Nephron (organoid): ENCODE results near the gene PCDHAC1.

Experiments used
- H3K27ac Mint-ChIP-seq, 3 experiments: 2 replicates each; pipeline ENCODE4 v1.8.0; 2020; ENCODE audit warnings: mixed read lengths in 3 of 3, mild to moderate bottlenecking in 2 of 3, moderate library complexity in 1 of 3
- H3K27me3 Mint-ChIP-seq: 2 replicates; pipeline ENCODE4 v1.8.0; 2021; ENCODE audit warnings: low read depth, mild to moderate bottlenecking, moderate library complexity, mixed read lengths
- H3K36me3 Mint-ChIP-seq: 2 replicates; pipeline ENCODE4 v1.8.0; 2020; ENCODE audit warnings: low read depth, mixed read lengths
- H3K4me1 Mint-ChIP-seq: 2 replicates; pipeline ENCODE4 v1.8.0; 2020; ENCODE audit warnings: mixed read lengths
- H3K4me3 Mint-ChIP-seq, 3 experiments: 2 replicates each; pipeline ENCODE4 v1.8.0; 2020; ENCODE audit warnings: mild to moderate bottlenecking in 3 of 3, mixed read lengths in 3 of 3, moderate library complexity in 2 of 3
- H3K9me3 Mint-ChIP-seq: 2 replicates; pipeline ENCODE4 v1.8.0; 2020; ENCODE audit warnings: mixed read lengths
- CTCF ChIP-seq, 3 experiments: fragments of 200-600 bp; sonication (generic); IDR thresholded peaks; one replicate each; pipeline ENCODE4 v1.5.0; 2021; ENCODE audit warnings: antibody characterized with exemption in 3 of 3; ENCODE audit not compliant: unreplicated experiment in 3 of 3

Gene PCDHAC1

DNA sequence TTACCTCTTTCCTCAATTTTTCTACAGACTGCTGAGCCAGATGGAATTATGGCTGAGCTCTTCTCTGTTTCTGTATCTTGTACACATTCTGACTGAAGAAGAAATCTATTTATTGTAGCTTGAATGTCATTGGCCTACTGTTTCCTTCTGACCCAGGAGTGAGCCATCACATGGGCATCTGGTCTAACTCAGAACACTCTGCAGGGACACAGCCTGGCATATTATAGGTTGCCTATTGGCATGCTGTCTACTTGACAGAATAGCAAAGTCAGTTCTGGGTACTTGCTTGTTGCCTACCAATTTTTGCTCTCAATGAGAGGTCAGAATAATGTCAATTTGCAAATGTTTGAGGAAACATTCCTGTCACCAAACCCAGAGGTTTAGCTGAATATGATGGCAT is 47.5 kb downstream of the PCDHAC1 start:
- TF ChIP-seq CTCF (IDR thresholded peaks at IDR 0.05; ENCODE audit: unreplicated experiment in 3 of 3), result no peak
- Mint-ChIP-seq H3K36me3 (no peaks in the 10 kb centered on the region), H3K9me3 (no peaks in the 10 kb centered on the region), H3K4me1 (peaks cover 13% of the 10 kb centered on the region), H3K27me3 (no peaks in the 10 kb centered on the region), H3K4me3 (no peak overlapping the region), H3K27ac (no peak overlapping the region)

GRCh38 chr5:140977003-140977402 is 50.9 kb downstream of the PCDHAC1 start:
- H3K27ac Mint-ChIP-seq, result peak overlapping the region in 1 of 3 experiments; percentile 42
- no peaks in the 10 kb centered on the region for H3K36me3 Mint-ChIP-seq
- peaks cover 13% of the 10 kb centered on the region for H3K4me1 Mint-ChIP-seq
- TF ChIP-seq CTCF (IDR thresholded peaks at IDR 0.05; ENCODE audit: unreplicated experiment in 3 of 3), result no peak
- no peaks in the 10 kb centered on the region for H3K27me3 Mint-ChIP-seq
- H3K4me3 Mint-ChIP-seq, result no peak overlapping the region
- H3K9me3 Mint-ChIP-seq, result no peaks in the 10 kb centered on the region

- Mint-ChIP-seq H3K27me3 (no peaks in the 10 kb centered on the region), H3K36me3 (peaks cover 4% of the 10 kb centered on the region)
Measured at GRCh38 chr5:140978260-140978659, 52.2 kb downstream of the PCDHAC1 start.

GRCh38 chr5:140978983-140979382 is 52.9 kb downstream of the PCDHAC1 start:
- no peak for TF ChIP-seq CTCF (IDR thresholded peaks at IDR 0.05; ENCODE audit: unreplicated experiment in 3 of 3)
- no peak overlapping the region for H3K27ac Mint-ChIP-seq
- no peak overlapping the region for H3K4me3 Mint-ChIP-seq
- no peaks in the 10 kb centered on the region for H3K27me3 Mint-ChIP-seq
- peaks cover 4% of the 10 kb centered on the region for H3K36me3 Mint-ChIP-seq
- peaks cover 13% of the 10 kb centered on the region for H3K4me1 Mint-ChIP-seq
- no peaks in the 10 kb centered on the region for H3K9me3 Mint-ChIP-seq

More at GRCh38 chr5:140978260-140978659, 52.2 kb downstream of the PCDHAC1 start:
- no peaks in the 10 kb centered on the region for H3K9me3 Mint-ChIP-seq
- H3K4me1 Mint-ChIP-seq, result peaks cover 13% of the 10 kb centered on the region
- no peak for TF ChIP-seq CTCF (IDR thresholded peaks at IDR 0.05; ENCODE audit: unreplicated experiment in 3 of 3)
- H3K27ac Mint-ChIP-seq, result no peak overlapping the region
- H3K4me3 Mint-ChIP-seq, result no peak overlapping the region
